Posterior vena cava (tissue), 2 donors: ENCODE data around the gene GRAPL. TPM values are rescaled to one million over a fixed set of nuclear protein-coding genes. Genes with fewer than 3 reads are reported as not detected.
"Not testable (repeated sequence)": the region's sequence is repeated elsewhere in the genome, so short reads cannot be mapped to it uniquely, and the experiment has no call there.

Experiments used
- DNase-seq: peaks from one replicate; pipeline ENCODE4 v3.0.0-alpha.2; 2020; ENCODE audit warnings: low spot score
- intact Hi-C, 2 donors: fragments of 100-400 bp; cut with DNase I; formaldehyde crosslinking; loops; one replicate each; pipeline versions ENCODE4 v1.14.1 to v1.14.2; 2022 to 2023
- long read RNA-seq, 2 donors: library from polyadenylated mRNA; unstranded; transcript quantifications; one replicate each; pipeline ENCODE4 v2.0.0, GENCODE V29; 2020 to 2021
- total RNA-seq, 2 donors: library from RNA; stranded (reverse); fragmentation: NEBNext Ultra II Directional; extraction: Animal tissue kit (Norgen Biotek cat#: 25700); gene quantifications; one replicate each; pipeline ENCODE4 v1.2.1, GENCODE V29; 2021
- donor health status: DM: yes; HTN: yes; CAD: no.
- donor health status: DM: yes; HTN: yes; CAD: no.

GRAPL gene
- 1 to 10 TPM; 5.0 to 5.3 TPM for total RNA-seq
- long read RNA-seq, donor 1, partial matches to known transcripts = 0 of 1 reads
- long read RNA-seq, donor 1, other reads (novel, unspliced or antisense) = 1 of 1 reads
- long read RNA-seq, donor 2, transcript GRAPL-201 (4 exons, 1,308 nt) = major isoform, 5 of 7 reads
- long read RNA-seq, donor 2, partial matches to known transcripts = 0 of 7 reads
- long read RNA-seq, donor 2, other reads (novel, unspliced or antisense) = 2 of 7 reads

DNA sequence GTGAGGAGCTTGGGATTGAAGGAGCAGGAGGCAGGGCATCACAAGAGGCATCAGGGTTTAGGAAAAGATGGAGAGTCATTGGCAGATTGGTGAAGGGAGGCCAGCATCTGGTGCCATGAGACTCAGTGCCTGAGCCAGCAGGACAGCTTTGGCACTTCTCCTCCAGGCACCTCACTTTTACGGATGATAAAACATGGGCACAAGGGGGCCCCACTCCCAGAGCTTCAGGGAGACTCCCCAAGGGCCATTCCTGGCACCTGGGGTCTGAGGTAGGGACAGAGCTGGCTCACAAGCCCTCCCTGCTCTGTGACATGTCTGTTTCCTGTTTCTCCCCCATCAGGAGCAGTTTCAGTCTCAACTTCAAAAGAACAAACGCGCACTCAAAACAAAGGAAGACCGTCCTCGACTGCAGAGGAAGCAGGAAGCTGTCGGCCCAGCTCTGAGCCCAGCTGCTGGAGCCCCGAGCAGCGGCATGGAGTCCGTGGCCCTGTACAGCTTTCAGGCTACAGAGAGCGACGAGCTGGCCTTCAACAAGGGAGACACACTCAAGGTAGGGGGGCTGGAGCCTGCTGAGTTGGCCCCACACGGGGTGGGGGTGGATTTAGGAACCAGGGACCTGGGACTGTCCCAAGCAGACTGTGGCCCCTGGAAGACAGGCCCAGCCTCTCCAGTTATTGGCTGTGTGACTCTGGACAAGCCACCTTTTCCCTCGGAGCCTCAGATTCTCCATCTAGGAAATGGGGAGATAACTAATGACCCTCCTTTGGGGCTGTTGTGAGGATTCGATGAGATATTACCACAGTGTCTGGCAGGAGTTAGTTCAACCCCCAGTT, at the start of gene GRAPL:
Gene GRAPL (plus strand): TSS at position 442 of the 833 bp plus-strand sequence. CDS start 31 bp downstream, at position 473.
- intact Hi-C loops, DNase-seq: not testable (repeated sequence)

DNA sequence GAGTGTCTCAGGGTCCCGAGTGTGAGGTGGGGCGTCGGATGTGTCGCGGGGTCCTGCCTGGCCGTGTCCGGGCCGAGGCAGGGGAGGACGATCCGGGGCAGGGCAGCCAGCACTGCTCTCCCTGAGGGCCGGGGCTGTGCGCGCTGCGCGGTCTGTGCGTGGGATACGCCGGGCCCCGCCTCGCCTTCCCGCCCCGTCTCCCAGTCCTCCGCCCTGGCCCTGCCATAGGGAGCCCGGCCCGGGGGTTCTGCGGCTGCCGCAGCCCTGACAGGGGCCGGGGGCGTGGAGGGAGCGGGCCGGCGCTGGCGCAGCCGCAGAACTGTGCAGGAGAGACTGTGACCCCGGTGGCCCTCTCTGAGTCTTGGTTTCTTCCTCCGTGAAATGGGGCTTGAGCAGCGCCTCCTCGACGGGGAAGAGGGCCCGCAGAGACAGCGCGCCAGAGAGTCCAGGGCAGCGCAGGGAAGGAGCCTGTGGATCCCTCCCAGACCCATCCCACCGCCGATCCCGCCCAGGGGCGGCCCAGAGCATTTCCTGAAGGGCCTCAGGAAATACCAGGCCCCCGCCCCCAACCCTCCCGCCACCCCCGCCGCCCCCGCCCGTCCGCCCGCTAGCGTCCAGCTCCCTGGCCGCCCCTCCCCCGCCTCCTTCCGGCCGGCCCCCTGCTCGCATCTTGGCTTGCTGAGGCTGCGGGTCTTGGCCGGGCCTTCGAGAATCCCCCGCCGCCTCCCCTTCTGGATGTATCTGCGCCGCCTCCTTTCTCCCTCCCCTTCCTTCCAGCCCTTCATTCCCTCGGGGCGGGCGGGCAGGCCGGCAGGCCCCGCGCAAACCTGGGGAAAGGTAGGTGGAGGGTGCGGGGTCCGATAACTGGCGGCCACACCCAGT, 38.3 kb upstream of the GRAPL start:
- DNase-seq = peak; percentile 44
- intact Hi-C loops = not testable (repeated sequence)

DNA sequence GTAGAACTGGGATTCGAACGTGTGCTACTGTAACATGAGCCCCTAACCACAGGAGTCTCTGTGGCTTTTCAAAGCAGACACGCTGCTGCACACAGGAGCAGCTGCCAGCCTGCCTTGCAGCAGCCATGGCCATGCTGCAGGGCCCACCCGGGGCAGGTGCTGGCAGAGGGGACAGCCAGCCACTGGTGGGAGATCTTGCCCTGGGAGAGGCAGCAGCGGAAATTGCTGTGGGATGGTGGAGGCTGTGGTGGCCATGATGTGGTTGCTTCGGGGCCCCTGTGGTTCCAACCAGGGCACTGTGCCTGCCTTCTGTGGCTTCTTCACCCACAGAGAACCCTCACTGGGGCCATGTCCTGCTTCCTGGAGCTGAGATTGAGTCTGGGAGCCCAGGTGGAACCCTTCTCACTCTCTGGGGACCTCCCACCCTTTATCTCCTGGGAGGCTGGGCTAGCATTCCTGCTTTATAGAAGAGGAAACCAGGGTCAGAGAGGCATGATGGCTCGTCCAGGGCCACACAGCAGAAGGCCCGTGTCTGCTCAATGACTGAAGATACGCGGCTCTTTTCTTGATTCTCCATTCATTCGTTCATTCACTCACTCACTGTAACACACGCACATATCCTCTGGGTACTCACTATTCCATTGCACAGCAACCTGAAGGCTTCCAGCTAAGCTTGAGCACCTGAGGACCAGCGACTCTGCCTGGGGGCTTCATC, 37.2 kb upstream of the GRAPL start:
- DNase-seq, intact Hi-C loops: not testable (repeated sequence)

DNA sequence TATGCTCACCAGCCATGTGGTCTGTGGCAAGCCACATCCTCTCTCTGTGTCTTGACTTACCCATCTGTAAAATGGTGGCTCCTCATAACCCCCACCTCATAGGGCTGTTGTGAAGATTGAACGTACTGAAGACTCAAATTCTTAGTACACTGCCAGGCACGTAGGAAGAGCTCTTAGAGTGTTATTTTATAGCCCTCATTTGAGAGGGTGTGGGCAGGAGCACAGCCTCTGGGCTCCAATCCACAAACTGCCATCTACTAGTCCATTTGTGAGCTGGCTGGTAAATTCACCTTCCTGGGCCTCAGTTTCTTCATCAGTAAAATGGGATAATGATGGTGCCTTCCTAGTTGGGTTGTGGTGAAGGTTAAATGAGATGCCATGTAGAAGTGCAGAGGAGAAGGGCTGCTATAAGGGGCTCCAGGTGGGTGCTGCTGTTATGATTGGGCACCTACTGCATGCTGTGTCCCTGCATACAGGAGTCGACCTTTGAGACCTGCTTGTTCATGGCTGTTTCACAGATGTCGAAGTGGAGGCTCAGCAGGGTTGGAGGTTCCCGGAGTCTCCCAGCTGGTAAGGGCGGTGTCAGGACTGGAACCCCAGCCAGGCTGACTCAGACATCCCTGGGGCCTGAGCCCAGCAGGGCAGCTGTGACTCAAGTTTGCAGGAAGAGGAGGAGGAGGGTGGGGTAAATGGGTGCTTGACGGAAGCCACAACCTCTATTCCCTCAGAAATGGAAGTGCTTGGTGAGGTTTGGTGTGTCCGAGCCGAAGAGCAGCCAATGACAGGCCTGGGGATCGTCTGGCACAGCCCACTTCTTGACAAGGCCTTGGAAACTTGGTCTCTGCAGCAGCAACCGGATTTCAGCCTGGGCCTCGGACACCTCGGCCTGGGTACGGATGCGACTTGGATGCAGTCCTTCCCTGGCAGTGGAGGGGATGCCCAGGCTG, 34.4 kb upstream of the GRAPL start:
- peak; percentile 84 for DNase-seq
- intact Hi-C loops = not testable (repeated sequence)

- intact Hi-C loops = not testable (repeated sequence)
- peak; percentile 69 for DNase-seq
These were observed 33.5 kb upstream of the GRAPL start for GRCh38 chr17:19093684-19094438.

DNA sequence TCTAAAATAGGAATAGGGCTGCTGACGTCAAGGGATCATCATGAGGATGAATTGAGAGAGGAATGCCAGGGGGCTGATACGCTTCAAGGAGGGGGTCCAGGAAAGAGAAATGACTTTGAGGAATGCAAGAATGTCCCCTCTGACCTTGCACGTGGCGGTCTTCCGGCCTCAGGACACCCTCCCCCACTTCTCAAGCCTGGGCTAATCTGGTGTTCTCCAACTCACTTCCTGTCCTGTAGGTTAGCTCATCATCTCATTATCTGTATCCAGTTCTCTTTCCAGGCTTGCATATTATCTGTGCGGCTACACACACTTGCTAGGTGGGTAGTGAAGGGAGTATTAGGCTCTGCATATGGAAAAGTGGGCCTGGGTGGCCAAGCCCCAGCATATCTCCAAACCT, 18.9 kb upstream of the GRAPL start:
- intact Hi-C loops = not testable (repeated sequence)
- peak; percentile 36 for DNase-seq

DNA sequence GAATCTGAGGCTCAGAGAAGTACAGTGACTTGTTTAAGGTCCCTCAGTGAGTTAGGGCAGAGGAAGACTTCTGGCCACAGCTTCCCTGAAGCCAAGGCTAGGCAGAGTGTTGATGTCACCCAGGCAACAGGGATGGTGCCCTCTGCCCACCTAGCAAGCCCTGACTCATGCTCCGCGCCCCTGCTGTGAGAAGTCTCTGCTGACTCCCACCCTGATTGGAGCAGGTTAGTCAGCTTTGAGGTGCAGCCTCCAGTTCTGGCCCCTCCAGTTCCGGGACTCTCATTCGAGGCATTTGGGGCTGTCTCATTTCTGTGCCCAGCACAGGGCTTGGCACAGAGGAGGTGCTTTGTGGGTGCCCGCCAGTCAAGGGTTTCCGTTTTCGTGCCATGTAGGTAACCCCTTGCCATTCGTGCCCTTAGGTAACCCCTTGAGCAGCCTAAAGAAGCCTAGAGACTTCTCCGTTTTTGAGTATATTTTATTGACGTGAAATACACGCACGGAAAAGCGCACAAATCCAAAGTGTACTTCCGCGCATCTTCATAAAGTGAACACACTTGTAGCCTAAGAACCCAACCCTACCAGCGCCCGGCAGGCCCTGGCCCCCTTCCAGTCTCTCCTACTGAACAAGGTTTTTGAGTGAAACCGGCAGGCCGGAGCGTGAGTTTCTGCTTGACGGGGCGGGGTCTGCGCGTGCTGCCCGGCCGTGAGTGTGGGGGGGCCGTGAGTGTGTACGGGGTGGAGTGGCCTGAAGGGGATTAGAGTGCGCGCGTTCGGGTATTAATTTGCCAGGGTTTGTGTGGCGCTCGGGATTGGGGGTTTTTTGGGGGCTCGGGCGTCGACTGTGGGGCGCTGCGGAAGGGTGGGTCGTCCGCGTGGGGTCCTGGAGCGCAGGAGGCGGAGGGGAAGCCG, 16.9 kb upstream of the GRAPL start:
- DNase-seq, intact Hi-C loops: not testable (repeated sequence)

- DNase-seq = peak; percentile 88
- intact Hi-C loops = not testable (repeated sequence)
These were observed 16.2 kb upstream of the GRAPL start for GRCh38 chr17:19111111-19111711.

GRCh38 chr17:19111801-19112458, 15.5 kb upstream of the GRAPL start:
- intact Hi-C loops = not testable (repeated sequence)
- peak; percentile 92 for DNase-seq

DNA sequence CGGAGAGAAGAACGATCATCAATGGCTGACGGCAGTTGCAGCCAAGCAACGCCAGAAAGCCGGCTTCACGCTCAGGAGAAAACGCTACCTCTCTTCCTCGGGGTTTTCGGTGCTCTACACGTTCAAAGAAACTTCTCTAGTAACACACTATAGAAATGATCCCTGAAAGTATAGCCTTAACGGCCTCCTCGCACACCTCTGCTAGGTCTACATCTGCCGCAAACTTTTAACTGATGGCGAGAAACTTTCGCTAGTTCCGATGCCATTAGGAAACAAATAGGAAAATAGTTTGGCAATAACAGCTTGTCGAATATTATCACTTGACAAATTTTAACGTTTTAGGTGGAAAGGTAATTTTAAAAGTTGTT, 14.9 kb upstream of the GRAPL start:
- DNase-seq = not testable (repeated sequence)

GRCh38 chr17:19118695-19119094, 8.7 kb upstream of the GRAPL start:
- intact Hi-C loops, DNase-seq: not testable (repeated sequence)

More for the DNA sequence above, 14.9 kb upstream of the GRAPL start:
- intact Hi-C loops = not testable (repeated sequence)

GRCh38 chr17:19125289-19125688, 2.1 kb upstream of the GRAPL start:
- intact Hi-C loops, DNase-seq: not testable (repeated sequence)

GRCh38 chr17:19129500-19129899, 2.1 kb downstream of the GRAPL start:
- intact Hi-C loops, DNase-seq: not testable (repeated sequence)

DNA sequence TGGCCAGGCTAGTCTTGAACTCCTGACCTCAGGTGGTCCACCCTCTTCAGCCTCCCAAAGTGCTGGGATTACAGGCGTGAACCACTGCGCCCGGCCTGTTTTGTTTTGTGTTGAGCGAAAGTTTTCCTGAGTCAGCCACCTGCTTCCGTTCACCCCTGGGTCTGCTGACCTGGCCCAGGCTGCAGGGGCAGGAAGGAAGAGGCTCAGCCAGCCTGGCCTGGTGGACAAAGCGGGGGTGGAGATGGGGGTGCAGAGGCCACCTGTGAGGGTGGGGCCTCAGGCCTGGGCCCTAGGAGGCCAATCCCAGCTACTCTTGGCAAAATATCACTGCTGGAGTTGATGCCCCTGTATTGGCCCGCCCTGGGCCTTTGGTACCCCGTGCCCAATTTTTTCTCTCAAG, 3.7 kb downstream of the GRAPL start:
- DNase-seq, intact Hi-C loops: not testable (repeated sequence)

DNA sequence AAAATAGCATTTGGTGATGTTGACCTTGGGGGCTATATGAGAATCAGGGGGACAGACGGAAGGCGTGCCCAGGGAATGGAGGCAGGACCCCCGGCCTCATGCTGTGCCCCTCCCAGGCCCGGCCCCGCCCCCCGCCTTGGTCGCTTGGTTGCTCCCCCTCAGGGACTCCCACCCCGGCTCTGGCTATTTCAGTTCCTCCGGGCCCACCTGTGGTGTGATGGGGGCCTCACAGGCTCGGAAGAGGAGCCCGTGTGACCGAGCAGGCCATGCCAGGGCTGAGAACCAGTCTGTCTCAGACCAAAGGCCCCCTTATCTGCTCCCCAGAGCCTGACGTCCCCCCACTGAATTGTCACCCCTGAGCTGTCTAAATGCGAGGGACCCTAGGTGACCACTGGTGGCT, 4.4 kb downstream of the GRAPL start:
- intact Hi-C loops = not testable (repeated sequence)

More for the DNA sequence above, 4.4 kb downstream of the GRAPL start:
- DNase-seq = not testable (repeated sequence)
